NCI-H524 treated with DMSO at 0.1 percent for 48 hours (cell line): ENCODE data around the gene HIPK1.
A peak's percentile ranks its signal among the peaks of the same experiment; 100 is the strongest.
"Not testable (repeated sequence)": the region's sequence is repeated elsewhere in the genome, so short reads cannot be mapped to it uniquely, and the experiment has no call there.

Experiments used
- DNase-seq: peaks from one replicate; lab custom pipeline; 2025; lab: John Stamatoyannopoulos, UW

The HIPK1 gene

GRCh38 chr1:114011796-114012195 is 82.7 kb downstream of the HIPK1 start:
- DNase-seq, result no peak

GRCh38 chr1:114015075-114015474 is 86.0 kb downstream of the HIPK1 start:
- DNase-seq, result no peak

- DNase-seq, result not testable (repeated sequence)
These were observed 90.6 kb downstream of the HIPK1 start for GRCh38 chr1:114019724-114020123.

- DNase-seq, result peak; percentile 65
These were observed 92.6 kb downstream of the HIPK1 start for GRCh38 chr1:114021665-114022099.

- DNase-seq, result no peak
These were observed 93.8 kb downstream of the HIPK1 start for GRCh38 chr1:114022877-114023276.

- DNase-seq, result peak; percentile 94
These were observed 94.3 kb downstream of the HIPK1 start for GRCh38 chr1:114023377-114023776.

- peak; percentile 17 for DNase-seq
These were observed 94.9 kb downstream of the HIPK1 start for GRCh38 chr1:114024049-114024448.

GRCh38 chr1:114025609-114026401 is 96.7 kb downstream of the HIPK1 start:
- DNase-seq, result no peak

- no peak for DNase-seq
These were observed 97.7 kb downstream of the HIPK1 start for GRCh38 chr1:114026797-114027196.
